NCI-H128 (cell line): ENCODE measurements around the gene MAP3K21.
A peak's percentile ranks its signal among the peaks of the same experiment; 100 is the strongest.

Experiments
- DNase-seq: peaks from one replicate; lab custom pipeline; 2025; ENCODE audit not compliant: unreplicated experiment; lab: John Stamatoyannopoulos, UW

Gene MAP3K21

DNA sequence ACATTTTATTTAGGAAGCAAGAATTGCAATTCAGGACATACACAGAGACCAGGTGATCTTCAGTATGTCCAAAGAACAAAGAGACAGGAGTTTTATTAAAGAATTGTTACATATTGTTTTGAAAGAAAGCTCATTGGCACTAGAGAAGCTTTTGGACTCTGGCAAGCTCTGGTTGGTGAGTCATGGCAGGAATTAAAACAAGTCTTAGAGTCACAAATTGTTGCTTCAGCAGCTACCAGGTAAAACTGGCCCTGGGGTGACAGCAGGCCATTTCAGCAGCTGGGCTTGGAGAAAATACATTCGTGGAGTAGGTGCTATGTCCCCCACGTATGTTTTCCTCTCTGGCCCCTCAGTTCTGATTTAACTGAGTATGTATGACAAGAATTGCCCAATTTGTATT is 58.8 kb downstream of the MAP3K21 start:
- DNase-seq = no peak

DNA sequence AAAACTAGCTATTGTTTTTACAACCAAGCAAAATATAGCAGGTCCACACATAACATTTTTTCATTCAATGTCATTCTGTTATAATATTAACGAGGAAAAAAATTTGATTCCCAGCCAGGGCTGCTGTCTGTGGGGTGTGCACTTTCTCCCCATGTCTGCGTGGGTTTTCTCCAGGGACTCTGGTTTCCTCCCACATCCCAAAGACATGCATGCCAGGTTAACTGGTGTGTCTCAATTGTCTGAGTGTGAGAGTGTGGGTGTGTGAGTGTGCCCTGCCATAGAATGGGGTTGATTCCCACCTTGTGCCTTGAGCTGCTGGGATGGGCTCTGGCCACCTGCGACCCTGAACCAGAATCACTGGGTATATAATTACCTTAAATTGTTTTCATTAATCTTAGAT is 60.1 kb downstream of the MAP3K21 start:
- DNase-seq = no peak

DNA sequence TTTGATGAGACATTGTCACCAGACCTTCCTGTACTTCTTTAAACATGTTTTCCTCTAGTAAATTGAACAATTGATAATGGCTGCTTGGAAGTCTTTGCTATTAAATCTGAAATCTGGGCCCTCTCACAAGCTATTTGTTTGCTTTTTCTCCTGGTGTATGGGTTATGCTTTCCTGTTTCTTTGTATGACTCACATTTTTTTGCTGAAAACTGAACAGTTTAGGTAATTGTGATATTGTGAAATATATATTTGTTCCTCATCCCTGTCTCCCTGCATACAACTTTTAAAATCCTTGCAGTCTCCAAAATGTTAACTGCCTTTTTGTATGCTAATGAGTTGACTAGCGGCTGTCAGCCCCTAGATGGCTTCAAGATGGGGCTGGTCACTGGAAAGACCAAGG is 61.6 kb downstream of the MAP3K21 start:
- DNase-seq = no peak

DNA sequence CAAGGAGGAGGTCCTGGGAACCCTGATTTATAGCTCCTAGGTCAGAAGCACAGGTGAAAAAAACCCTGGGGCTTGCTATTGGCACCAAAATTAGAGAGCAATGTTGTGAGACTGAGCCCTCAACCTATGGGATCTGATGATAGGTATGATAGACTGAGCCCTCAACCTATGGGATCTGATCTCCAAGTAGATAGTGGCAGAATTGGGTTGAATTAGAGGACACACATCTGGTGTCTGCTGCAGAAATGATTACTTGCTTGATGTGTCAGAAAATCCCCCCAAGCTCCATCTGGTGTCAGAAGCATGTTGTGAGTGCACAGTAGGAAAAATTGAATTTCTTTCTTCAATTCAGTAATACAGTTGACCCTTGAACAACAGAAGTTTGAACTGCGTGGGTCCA is 62.4 kb downstream of the MAP3K21 start:
- DNase-seq = no peak

DNA sequence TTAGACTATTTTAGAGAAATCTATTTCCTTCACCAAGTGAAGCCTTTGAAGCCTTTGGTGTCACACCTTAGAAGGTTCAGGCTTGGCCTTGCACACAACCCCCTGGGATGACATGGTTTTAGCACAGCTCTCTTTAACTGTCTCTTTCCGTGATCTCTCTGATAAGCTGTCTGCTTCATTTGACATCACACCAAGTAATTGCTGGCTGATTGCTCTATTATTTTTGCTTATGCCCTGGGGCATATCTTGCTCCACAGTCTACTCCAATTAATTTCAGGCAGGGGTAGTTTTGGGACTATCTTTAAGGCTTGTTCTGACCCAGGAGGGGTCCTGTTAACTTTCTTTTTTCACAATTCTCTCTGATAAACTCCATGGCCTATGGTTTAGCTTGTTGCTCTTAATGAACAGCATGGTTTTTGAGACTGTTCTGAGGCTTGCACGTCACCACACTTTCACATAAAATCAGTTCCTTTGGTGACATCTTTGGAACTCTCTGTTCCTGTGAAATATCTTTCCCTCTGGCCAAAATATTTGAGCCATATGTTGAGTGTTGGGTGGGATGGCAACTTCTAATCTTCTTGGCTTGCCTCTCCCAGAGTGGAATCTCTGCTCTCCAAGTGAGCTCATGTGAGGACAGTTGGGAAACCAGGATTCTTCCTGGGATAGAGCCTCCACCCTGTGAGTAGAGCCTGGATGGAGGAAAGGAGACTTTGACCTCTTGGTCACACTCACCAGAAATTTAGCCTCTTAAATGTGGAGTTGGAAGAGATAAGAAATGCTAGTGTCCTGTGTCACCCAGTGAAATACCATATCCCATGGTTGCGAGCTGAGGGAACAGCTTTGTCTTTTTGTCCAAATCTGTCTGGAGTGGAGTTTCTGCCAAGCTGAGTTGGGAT is 63.6 kb downstream of the MAP3K21 start:
- DNase-seq = no peak

DNA sequence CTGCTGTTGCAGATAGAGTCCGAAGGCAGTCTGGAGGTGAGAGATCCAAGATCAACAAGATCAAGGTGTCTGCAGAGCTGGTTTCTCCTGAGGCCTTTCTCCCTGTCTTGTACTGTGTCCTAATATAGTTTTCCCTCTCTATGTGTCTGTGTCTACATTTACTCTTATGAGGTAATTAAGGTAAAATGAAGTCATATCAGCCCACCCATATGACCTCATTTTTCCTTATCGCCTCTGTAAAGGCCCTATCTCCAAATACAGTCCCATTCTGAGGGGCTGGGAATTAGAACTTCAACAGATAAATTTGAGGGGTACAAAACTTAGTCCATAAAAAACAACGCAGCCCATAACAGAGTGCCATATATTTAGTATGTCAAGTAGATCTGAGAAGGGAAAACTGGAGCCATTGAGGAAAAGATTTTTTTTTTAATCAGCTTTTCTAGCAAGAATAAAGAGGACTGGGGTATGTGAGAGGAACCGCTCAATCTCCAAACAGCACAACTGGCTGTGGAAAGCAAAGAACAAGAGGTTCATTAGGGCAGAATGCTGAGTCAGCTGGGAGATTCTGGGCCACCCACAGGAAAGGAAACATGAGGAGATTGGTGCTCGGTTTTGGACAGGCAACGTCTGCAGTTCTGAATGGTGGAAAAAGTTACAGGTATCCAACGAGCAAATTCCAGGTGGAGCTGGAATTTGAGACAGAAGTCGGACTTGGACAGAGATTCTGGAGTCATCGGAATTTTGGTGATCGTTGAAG is 65.7 kb downstream of the MAP3K21 start:
- DNase-seq = no peak

DNA sequence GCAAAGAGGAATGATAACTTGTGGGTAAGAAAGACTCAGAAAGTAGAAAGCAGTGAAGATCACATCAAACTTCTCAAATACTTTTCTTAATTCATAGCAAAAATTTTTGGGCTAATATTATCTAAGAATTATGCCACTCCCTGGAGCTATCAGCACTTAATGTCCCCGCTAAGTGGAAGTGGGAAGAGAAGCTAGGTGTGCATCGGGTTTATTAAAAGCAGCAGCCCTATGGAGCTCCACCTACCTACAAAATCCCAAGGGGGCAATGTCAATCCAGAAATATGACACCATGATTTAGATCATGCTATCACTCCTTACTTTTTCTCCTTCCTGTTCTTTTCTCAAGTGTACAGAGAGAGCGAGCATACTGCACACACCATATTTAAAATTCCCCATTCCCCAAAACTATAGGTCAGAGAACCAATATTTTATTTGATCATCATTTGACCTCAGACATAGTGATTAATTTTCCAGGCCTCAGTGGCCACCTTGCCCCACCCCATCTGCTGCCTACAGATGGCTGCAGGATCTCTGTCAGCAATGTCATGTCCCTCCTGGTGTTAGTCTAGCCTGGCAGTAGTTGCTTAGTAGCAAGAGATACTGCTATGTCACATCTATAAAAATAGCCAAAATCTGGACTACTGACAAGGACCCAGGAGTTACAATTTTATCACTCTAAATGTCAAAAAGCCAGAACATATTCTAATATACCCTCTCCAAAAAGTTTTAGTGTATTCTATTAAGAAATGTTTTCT is 66.6 kb downstream of the MAP3K21 start:
- DNase-seq = no peak

DNA sequence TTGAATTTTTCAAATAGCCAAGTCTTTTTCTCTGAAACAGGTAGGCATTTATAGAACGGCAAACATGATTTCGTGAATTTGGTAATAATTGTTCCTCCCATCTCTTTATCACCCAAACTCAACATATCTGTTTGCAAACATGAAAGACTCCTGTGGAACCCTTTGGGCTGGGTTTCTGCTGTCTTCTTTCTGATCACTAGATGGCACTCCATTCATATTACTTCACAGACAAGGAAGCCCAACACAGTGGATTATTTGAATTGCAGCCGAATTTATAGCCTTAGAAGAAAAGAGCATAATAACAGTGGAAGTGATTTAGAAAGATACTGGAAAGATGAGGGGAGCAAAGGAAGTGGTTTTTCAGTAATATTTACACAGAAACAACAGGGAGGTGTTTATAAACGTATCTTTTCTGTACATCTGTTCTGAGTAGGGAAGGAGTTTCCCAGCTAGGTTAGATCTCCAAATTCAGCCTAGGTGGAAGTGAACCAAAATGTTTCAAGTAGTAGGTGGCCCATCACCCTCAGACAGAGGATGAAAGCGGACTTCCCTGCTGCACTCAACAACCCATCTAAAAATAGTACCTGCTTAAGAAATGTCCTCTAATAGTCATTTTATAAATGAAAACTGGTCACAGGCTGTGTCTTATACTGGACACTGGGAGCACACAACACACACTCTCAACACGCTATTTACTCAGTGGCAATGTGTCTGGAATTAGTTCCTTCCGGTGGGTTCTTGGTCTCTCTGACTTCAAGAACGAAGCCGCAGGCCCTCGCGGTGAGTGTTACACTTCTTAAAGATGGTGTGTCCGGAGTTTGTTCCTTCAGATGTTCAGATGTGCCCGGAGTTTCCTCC is 67.6 kb downstream of the MAP3K21 start:
- DNase-seq = peak; percentile 36

DNA sequence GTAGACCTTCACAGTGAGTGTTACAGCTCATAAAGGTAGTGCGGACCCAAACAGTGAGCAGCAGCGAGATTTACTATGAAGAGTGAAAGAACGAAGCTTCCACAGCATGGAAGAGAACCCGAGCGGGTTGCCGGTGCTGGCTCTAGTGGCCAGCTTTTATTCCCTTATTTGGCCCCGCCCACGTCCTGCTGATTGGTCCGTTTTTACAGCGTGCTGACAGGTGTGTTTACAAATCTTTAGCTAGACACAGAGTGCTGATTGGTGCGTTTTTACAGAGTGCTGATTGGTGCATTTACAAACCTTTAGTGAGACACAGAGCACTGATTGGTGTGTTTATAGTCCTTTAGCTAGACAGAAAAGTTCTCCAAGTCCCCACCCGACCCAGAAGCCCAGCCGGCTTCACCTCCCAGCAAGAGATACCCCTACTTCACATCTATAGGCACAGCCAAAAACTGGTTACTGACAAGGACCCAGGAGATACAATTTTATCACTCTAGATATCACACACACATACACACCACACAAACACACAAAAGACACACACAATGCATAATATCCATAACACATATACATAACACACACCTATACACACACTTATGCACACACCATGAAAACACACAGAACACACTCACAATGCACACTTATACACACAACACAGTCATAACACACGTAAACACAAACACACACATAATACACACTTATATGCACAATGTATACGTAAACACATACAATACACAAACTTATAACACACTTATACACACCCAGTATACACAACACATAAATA is 68.5 kb downstream of the MAP3K21 start:
- DNase-seq = no peak

DNA sequence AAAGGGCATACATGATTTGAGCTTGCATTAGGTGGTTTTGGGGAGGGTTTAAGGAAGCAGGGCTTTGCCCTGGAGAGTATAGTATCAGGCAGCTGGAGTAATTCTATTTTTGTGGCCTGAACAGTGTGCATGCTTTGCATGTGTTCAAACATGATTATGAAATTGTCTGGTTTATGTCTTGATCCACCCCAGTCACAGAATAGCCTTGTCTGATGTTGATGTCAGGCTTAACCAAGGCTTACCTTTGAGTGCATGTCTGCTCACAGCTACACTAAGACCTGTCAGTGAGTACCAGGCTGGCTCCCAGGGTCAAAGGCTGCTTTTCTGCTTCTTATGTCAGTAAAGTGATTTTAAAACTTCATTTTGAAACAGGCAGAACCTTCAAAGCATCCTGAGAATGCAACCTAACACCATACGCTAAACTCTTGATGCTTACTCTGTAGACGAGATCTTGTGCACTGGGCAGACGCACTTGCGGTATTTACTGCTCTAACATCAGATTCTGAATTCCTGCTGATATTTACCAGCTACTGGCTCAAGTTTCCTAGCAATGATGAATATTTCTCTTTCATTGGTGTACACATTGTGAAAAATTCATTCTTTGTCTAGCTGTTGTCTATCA is 78.9 kb downstream of the MAP3K21 start:
- DNase-seq = no peak

DNA sequence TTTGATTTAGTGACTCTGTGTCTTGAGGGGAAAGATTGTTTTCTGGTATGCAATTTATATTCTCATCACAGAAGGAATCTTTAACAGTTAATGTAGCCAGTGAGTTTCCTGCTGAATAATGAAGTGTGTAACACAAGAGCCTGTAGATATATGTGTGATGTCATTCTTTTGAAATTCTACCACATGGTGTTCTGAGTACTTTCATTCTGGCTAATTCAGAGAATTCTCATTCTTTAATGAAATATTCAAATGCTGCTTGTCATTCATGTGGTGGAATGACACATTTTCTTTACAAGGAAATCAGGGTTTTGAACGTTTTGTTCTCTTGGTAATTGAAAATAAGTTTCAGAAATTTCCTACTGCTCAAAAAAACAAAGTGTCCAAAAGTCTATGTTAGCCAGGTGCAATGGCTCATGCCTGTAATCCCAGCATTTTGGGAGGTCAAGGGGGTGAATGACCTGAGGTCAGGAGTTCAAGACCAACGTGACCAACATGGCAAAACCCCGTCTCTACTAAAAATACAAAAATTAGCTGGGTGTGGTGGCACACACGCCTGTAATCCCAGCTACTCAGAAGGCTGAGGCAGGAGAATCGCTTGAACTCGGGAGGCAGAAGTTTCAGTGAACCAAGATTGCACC is 79.6 kb downstream of the MAP3K21 start:
- no peak for DNase-seq

DNA sequence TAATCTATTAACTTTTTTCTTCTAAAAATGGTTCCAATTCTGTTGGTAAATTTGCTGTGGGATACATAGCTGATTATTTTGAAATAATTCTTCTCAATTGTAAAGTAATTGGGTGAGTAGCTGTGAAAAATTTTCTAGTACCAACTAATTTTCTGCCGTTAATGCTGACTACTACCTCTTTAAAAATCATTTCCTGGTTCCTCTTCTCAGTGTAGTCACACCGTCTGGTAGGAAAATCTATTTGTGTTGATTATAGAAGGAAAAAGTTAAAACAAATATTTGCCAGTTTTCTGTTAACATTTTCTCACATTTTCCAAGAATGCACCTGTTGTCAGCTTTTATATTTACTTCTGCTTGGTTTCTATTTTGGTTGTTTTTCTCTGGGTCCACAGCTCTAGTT is 82.0 kb downstream of the MAP3K21 start:
- no peak for DNase-seq

DNA sequence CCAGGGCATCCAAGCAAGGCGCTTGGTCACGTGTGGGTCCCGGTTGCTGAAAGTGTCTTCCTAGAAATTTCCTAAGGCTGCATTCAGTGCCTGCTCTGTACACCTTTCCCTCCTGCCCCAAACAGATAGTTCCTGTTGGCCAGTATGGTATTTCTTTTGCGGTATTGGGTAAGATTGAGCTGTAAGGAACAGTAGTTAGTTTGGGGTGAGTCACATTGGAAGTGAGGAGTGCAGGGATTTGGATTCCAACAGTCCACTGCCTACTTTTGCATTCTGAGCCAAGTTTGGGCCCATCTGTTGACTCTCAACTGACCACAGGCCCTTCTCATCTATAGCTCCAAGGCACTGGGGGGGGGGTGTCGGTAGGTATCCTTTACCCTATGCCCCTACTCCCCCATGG is 83.4 kb downstream of the MAP3K21 start:
- no peak for DNase-seq

DNA sequence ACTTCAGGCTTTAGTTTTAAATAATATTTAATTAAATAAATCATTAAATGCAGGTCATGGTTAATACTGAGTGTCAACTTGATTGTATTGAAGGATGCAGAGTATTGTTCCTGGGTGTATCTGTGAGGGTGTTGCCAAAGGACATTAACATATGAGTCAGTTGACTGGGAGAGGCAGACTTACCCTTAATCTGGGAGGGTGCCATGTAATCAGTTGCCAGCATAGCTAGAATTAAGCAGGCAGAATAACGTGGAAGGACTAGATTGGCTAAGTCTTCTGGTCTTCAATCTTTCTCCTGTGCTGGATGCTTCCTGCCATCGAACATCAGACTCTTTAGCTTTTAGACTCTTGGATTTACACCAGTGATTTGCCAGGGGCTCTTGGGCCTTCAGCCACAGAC is 85.3 kb downstream of the MAP3K21 start:
- DNase-seq = no peak

DNA sequence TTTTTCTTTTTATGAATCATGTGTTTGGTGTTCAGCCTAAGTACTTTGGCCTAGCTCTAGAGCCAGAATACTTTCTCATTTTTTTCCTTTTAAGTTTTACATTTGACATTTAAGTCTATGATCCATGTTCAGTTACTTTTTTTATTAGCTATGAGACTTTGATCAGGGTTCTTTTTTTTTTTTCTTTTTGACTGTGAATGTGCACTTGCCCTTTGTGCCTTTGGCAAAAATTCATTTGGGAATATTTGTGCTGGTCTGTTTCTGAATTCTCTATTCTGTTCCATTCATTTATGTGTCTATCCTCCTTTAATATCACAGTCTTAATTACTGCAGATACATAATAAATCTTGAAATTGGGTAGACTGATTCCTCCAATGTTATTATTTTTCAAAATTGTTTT is 93.8 kb downstream of the MAP3K21 start:
- no peak for DNase-seq

DNA sequence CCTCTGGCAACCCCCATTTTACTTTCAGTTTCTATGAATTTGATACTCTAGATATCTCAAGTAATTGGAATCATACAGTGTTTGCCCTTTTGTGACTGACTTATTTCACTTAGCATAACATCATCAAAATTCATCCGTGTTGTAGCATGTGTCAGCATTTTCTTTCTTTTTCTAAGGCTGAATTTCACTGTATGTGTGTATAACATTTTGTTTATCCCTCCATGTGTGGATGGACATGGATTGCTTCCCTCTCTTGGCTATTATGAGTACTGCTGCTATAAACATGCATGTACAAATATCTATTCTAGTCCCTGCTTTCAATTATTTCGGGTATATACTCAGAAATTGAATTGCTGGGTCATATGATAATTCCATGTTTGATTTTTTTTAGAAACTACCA is 97.3 kb downstream of the MAP3K21 start:
- DNase-seq = no peak

DNA sequence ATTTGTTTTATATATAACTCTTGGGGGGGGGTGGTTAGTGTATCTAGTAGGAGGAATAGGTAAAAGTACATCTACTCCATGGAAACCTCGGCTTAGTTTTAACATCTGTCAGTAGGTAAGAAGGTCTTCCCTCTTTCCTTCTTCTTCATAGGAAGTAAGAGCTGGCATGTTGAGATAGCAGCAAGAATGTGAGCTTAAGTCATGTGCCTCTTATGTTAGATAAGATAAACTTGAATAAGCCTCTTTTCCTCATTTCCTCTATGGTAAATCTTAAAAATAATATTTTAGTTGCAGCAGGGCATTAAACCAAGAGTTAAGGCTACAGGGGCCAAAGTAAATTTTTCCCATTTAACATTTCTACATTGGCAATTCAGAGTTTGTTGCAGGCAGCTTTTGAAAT is 100.4 kb downstream of the MAP3K21 start:
- DNase-seq = no peak

DNA sequence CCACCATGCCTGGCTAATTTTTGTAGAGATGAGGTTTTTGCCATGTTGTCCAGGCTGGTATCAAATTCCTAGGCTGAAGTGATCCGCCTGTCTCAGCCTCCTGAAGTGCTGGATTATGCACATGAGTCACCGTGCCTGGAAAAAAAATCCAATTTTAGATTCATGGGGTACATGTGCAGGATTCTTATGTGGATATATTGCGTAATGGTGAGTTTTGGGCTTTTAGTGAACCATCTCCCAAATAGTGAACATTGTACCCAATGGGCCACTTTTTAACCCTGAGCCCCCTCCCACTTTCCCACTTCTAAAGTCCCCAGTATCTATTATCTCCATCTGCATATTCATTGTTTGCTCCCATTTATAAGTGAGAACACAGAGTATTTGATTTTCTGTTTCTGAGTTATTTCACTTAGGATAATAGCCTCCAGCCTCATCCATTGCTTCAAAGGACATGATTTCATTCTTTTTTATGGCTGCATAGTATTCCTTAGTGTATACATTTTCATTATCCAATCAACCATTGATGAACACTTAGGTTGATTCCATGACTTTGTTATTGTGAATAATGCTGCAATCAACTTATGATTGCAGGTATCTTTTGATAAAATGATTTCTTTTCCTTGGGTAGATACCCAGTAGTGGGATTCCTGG is 104.4 kb downstream of the MAP3K21 start:
- no peak for DNase-seq

DNA sequence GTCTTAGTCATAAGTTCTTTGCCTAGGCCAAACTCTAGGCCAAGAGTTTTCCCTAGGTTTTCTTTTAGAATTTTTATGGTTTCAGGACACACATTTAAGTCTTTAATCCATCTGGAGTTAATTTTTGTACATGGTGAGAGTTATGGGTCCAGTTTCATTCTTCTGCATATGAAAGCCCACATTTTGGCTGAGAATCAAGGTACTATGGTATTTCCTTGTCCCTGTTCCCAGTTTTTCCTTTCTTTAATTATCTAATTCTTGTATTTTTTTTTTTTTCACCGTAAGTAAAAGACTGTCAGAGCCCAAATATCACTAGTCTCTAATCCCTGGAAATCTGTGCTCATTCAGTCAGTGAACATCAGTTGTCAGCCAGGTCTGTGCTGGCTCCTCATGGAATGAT is 105.4 kb downstream of the MAP3K21 start:
- DNase-seq = no peak
